HepG2 (cell line): Measurements from ENCODE around the gene PLBD2. TPM values are rescaled to one million over a fixed set of nuclear protein-coding genes. Genes with fewer than 3 reads are reported as not detected.

Source experiments
- AKNA ChIP-seq: sonication (generic); formaldehyde crosslinking; IDR thresholded peaks from 2 replicates; pipeline ENCODE4 v1.4.0; 2020; ENCODE audit warnings: missing genetic modification reagents, borderline replicate concordance
- ATRX ChIP-seq: sonication (generic); formaldehyde crosslinking; IDR thresholded peaks from 2 replicates; pipeline ENCODE4 v1.4.0; 2020; ENCODE audit warnings: missing genetic modification reagents, borderline replicate concordance
- DMAP1 ChIP-seq: IDR thresholded peaks from 2 replicates; pipeline ENCODE4 v1.6.1; 2016
- ELF1 ChIP-seq: sonication (generic); formaldehyde crosslinking; IDR thresholded peaks from 2 replicates; pipeline ENCODE4 v1.4.0; 2020; ENCODE audit warnings: missing genetic modification reagents
- FOSL2 ChIP-seq: sonication (generic); formaldehyde crosslinking; IDR thresholded peaks from 2 replicates; pipeline ENCODE4 v1.4.0; 2020; ENCODE audit warnings: missing genetic modification reagents
- GLMP ChIP-seq: sonication (generic); formaldehyde crosslinking; IDR thresholded peaks from 2 replicates; pipeline ENCODE4 v1.9.0; 2021; ENCODE audit warnings: missing genetic modification reagents, mild to moderate bottlenecking, borderline replicate concordance
- HNRNPH1 ChIP-seq: fragments of 200-400 bp; formaldehyde crosslinking; optimal IDR thresholded peaks from 2 replicates; pipeline ENCODE3; 2017; ENCODE audit warnings: mild to moderate bottlenecking, low read depth, low read length
- HOXA5 ChIP-seq: sonication (generic); formaldehyde crosslinking; IDR thresholded peaks from 2 replicates; pipeline ENCODE4 v1.4.0; 2020; ENCODE audit warnings: missing genetic modification reagents
- KLF13 ChIP-seq: sonication (generic); formaldehyde crosslinking; IDR thresholded peaks from 2 replicates; pipeline ENCODE4 v1.4.0; 2020; ENCODE audit warnings: mild to moderate bottlenecking, missing genetic modification reagents
- NR2F2 ChIP-seq: IDR thresholded peaks from 2 replicates; pipeline ENCODE4 v1.6.1; 2012; ENCODE audit warnings: low read depth, inconsistent platforms, borderline replicate concordance
- PHF20 ChIP-seq: sonication (generic); formaldehyde crosslinking; IDR thresholded peaks from 2 replicates; pipeline ENCODE4 v1.5.0; 2020; ENCODE audit warnings: mild to moderate bottlenecking, missing genetic modification reagents
- POLR2A ChIP-seq, 2 experiments: IDR thresholded peaks; 2 replicates each; pipeline ENCODE4 v1.6.1; 2011; ENCODE audit warnings: low read depth in 2 of 2, low read length in 2 of 2, mild to moderate bottlenecking in 1 of 2, moderate library complexity in 1 of 2; ENCODE audit not compliant: insufficient read depth in 1 of 2
- PRMT3 ChIP-seq: sonication (generic); formaldehyde crosslinking; IDR thresholded peaks from 2 replicates; pipeline ENCODE4 v1.8.1; 2022; ENCODE audit warnings: low read depth, mild to moderate bottlenecking, moderate library complexity, missing genetic modification reagents, borderline replicate concordance
- SALL1 ChIP-seq: sonication (generic); formaldehyde crosslinking; IDR thresholded peaks from 2 replicates; pipeline ENCODE4 v1.8.0; 2022; ENCODE audit warnings: mild to moderate bottlenecking, missing genetic modification reagents
- TEAD2 ChIP-seq: sonication (generic); formaldehyde crosslinking; IDR thresholded peaks from 2 replicates; pipeline ENCODE4 v1.9.0; 2021; ENCODE audit warnings: missing genetic modification reagents
- TGIF2 ChIP-seq: IDR thresholded peaks from 2 replicates; pipeline ENCODE4 v1.6.1; 2016; ENCODE audit warnings: control low read depth, missing compliant biosample characterization
- ZNF260 ChIP-seq: sonication (generic); formaldehyde crosslinking; IDR thresholded peaks from 2 replicates; pipeline ENCODE4 v1.4.0; 2020; ENCODE audit warnings: missing genetic modification reagents, low read depth, mild to moderate bottlenecking, borderline replicate concordance
- ZNF292 ChIP-seq: sonication (generic); formaldehyde crosslinking; IDR thresholded peaks from 2 replicates; pipeline ENCODE4 v1.8.1; 2022; ENCODE audit warnings: mild to moderate bottlenecking, low read depth, missing genetic modification reagents, borderline replicate concordance
- ZNF296 ChIP-seq: sonication (generic); formaldehyde crosslinking; conservative IDR thresholded peaks from 2 replicates; pipeline ENCODE4 v1.5.0; 2020; ENCODE audit warnings: mild to moderate bottlenecking, missing genetic modification reagents
- ZNF329 ChIP-seq: sonication (generic); formaldehyde crosslinking; IDR thresholded peaks from 2 replicates; pipeline ENCODE4 v1.9.0; 2021; ENCODE audit warnings: low read depth, mild to moderate bottlenecking, missing genetic modification reagents
- ZNF569 ChIP-seq: sonication (generic); formaldehyde crosslinking; IDR thresholded peaks from 2 replicates; pipeline ENCODE4 v1.5.0; 2020; ENCODE audit warnings: mild to moderate bottlenecking, missing genetic modification reagents, moderate library complexity, borderline replicate concordance
- ZNF781 ChIP-seq: sonication (generic); formaldehyde crosslinking; IDR thresholded peaks from 2 replicates; pipeline ENCODE4 v1.5.1; 2020; ENCODE audit warnings: borderline replicate concordance, mild to moderate bottlenecking, missing genetic modification reagents; ENCODE audit errors: not compliant biosample characterization
- ZSCAN5A ChIP-seq: sonication (generic); formaldehyde crosslinking; IDR thresholded peaks from 2 replicates; pipeline ENCODE4 v1.8.0; 2022; ENCODE audit warnings: mild to moderate bottlenecking, missing genetic modification reagents, borderline replicate concordance
- polyA plus RNA-seq, 8 experiments: library from polyadenylated mRNA; depleted of rRNA in 3 of 8; stranded (reverse) in 7 of 8; unstranded in 1 of 8; fragments of >200 nt; fragmentation: Illumina TruSeq in 4 of 8; extraction: Trizol in 4 of 8; gene quantifications; 2 replicates each; pipeline versions ENCODE4 v1.2.1 to v1.2.3, GENCODE V29; 2011 to 2016; ENCODE audit warnings: low read depth in 4 of 8, missing spikeins in 1 of 8, mixed read lengths in 1 of 8; ENCODE audit not compliant: insufficient read depth in 1 of 8
- total RNA-seq, 5 experiments: library from RNA; depleted of rRNA; stranded (reverse); fragments of >200 nt; fragmentation: Illumina TruSeq; extraction: Trizol; gene quantifications; 2 replicates each; pipeline ENCODE4 v1.2.3, GENCODE V29; 2016; ENCODE audit warnings: low read depth in 1 of 5

PLBD2 gene
- total and polyA plus RNA-seq, 2 of the 13 experiments (the other 11 are each of a cell fraction or from before 2014, with no cell fraction given), result 6.7 to 8.5 TPM

- TF ChIP-seq GLMP (CRISPR knock-in tag), result no peak
- no peak for TF ChIP-seq NR2F2
- peak; percentile 86 for TF ChIP-seq FOSL2
- peak; percentile 55 for TF ChIP-seq SALL1 (CRISPR knock-in tag)
- TF ChIP-seq ZNF260 (CRISPR knock-in tag), result no peak
- TF ChIP-seq HOXA5 (CRISPR knock-in tag), result 0 out of 2 replicates have a peak, but pooled peaks have one; percentile 20
- TF ChIP-seq ZNF569 (CRISPR knock-in tag), result no peak
- peak; percentile 18 for TF ChIP-seq ZNF781 (CRISPR knock-in tag)
- TF ChIP-seq PRMT3 (CRISPR knock-in tag), result no peak
- no peak for TF ChIP-seq TGIF2
- TF ChIP-seq KLF13 (CRISPR knock-in tag), result no peak
- TF ChIP-seq ELF1 (CRISPR knock-in tag), result peak; percentile 65; the same call in 1 of the 2 replicates
- TF ChIP-seq ZNF292 (CRISPR knock-in tag), result no peak
- no peak for TF ChIP-seq DMAP1 (CRISPR knock-in tag)
- no peak for TF ChIP-seq TEAD2 (CRISPR knock-in tag)
- no peak for TF ChIP-seq ZNF296 (CRISPR knock-in tag)
- no peak for TF ChIP-seq ZNF329 (CRISPR knock-in tag)
- TF ChIP-seq AKNA (CRISPR knock-in tag), result no peak
- TF ChIP-seq ATRX (CRISPR knock-in tag), result no peak
- no peak for TF ChIP-seq PHF20 (CRISPR knock-in tag)
- no peak for TF ChIP-seq ZSCAN5A
- peak in 1 of 2 experiments; percentile 56; a peak in 2 of 4 replicates for TF ChIP-seq POLR2A (IDR thresholded peaks at IDR 0.05; ENCODE audit: insufficient read depth in 1 of 2, low read depth in 2 of 2, low read length in 2 of 2)
- no peak for TF ChIP-seq HNRNPH1
Observed at GRCh38 chr12:113422030-113422885, 63.9 kb downstream of the PLBD2 start, which contains the start of gene SDSL (continued).
